Astrocyte of the spinal cord (primary cell): Measurements from ENCODE around the gene RBAK.
"Not testable (repeated sequence)": the region's sequence is repeated elsewhere in the genome, so short reads cannot be mapped to it uniquely, and the experiment has no call there.

Experiments used
- DNase-seq: peaks from one replicate; pipeline ENCODE4 v3.0.0; 2011; ENCODE audit warnings: low read depth, low spot score
- H3K4me3 ChIP-seq: 2 replicates; pipeline ENCODE4 v1.5.1; 2011; ENCODE audit warnings: low read depth, mild to moderate bottlenecking, low read length, moderate library complexity
- CTCF ChIP-seq: IDR thresholded peaks from 2 replicates; pipeline ENCODE4 v1.5.1; 2012; ENCODE audit warnings: low read depth, mild to moderate bottlenecking, low read length, inconsistent platforms
- in situ Hi-C: cut with HindIII; loops from 2 replicates; pipeline ENCODE4 v1.10.0; 2017; ENCODE audit warnings: low sequenced_read_pairs

Gene RBAK

GRCh38 chr7:5063698-5064097, 18.0 kb downstream of the RBAK start:
- no peak overlapping the region for H3K4me3 ChIP-seq

GRCh38 chr7:5064391-5065106, 18.9 kb downstream of the RBAK start:
- no peak overlapping the region for H3K4me3 ChIP-seq
- no peak for TF ChIP-seq CTCF
- in situ Hi-C loops, result no loop called here
- peak; percentile 30 for DNase-seq

More at GRCh38 chr7:5063698-5064097, 18.0 kb downstream of the RBAK start:
- DNase-seq, result no peak
- TF ChIP-seq CTCF, result no peak
- in situ Hi-C loops, result no loop called here

- in situ Hi-C loops, result no loop called here
These were observed 19.4 kb downstream of the RBAK start for GRCh38 chr7:5065107-5065407.

GRCh38 chr7:5068521-5068920, 22.9 kb downstream of the RBAK start:
- DNase-seq, result no peak
- in situ Hi-C loops, result no loop called here
- H3K4me3 ChIP-seq, result no peak overlapping the region
- no peak for TF ChIP-seq CTCF

More at GRCh38 chr7:5065107-5065407, 19.4 kb downstream of the RBAK start:
- DNase-seq, result no peak
- no peak for TF ChIP-seq CTCF
- H3K4me3 ChIP-seq, result no peak overlapping the region

GRCh38 chr7:5070206-5070605, 24.5 kb downstream of the RBAK start:
- H3K4me3 ChIP-seq, result no peak overlapping the region
- DNase-seq, result no peak
- TF ChIP-seq CTCF, result no peak
- in situ Hi-C loops, result no loop called here

GRCh38 chr7:5075187-5075586, 29.5 kb downstream of the RBAK start:
- in situ Hi-C loops, H3K4me3 ChIP-seq, DNase-seq: not testable (repeated sequence)

- TF ChIP-seq CTCF, result no peak
- in situ Hi-C loops, result no loop called here
- no peak overlapping the region for H3K4me3 ChIP-seq
- peak; percentile 33 for DNase-seq
These were observed 32.1 kb downstream of the RBAK start for GRCh38 chr7:5077740-5078139.
